K562 (cell line): ENCODE data around the gene MPHOSPH9. TPM values are rescaled to one million over a fixed set of nuclear protein-coding genes. Genes with fewer than 3 reads are reported as not detected.

Experiments
- ATAC-seq: fragments of 200-7000 bp; cut with Tn5 transposase; 3 replicates; pipeline ENCODE4 v1.9.1; 2020; ENCODE audit warnings: moderate library complexity
- BruUV-seq: library from RNA; stranded (reverse); fragments of 400-500 nt; replicated peaks from 2 replicates; lab custom pipeline; 2021; lab: Mats Ljungman, UMichigan
- CTCF ChIA-PET: fragments of 300-600 bp; formaldehyde crosslinking; extraction: SDS; loops from one replicate; lab custom pipeline; 2021; ENCODE audit warnings: low intra/inter-chr PET ratio; lab: Yijun Ruan, JAX
- POLR2A ChIA-PET: fragments of 300-600, 350-650 bp; sonication (Branson Sonifier 250); formaldehyde crosslinking; extraction: SDS; loops from one replicate; lab custom pipeline; 2021; ENCODE audit warnings: antibody characterized with exemption, inconsistent platforms; lab: Yijun Ruan, JAX
- DNase-seq, 4 experiments: peaks; one replicate each; pipeline versions ENCODE4 v3.0.0 to v3.0.0-alpha.2; 2011 to 2018; ENCODE audit warnings: low spot score in 3 of 4, mixed read lengths in 3 of 4; ENCODE audit errors: extremely low read depth in 1 of 4
- FAIRE-seq: peaks from 2 replicates; lab custom pipeline; 2011; peaks lifted over from hg19 to GRCh38; lab: Jason Lieb, UNC
- H2AFZ ChIP-seq: 2 replicates; pipeline ENCODE4 v1.6.0; 2011; ENCODE audit warnings: low read depth, low read length, control low read depth, inconsistent platforms
- H3K27ac ChIP-seq: fragments of 200-600 bp; 3 replicates; pipeline ENCODE4 v1.8.0; 2011; ENCODE audit warnings: low read depth, mild to moderate bottlenecking, control low read depth, inconsistent platforms, low read length, moderate library complexity, mixed read lengths; ENCODE audit errors: extremely low read depth
- H3K27me3 ChIP-seq, 2 experiments: fragments of 300-600 bp in 1 of 2; 2 replicates in 1 of 2; 3 replicates in 1 of 2; pipeline versions ENCODE4 v1.6.0 to v1.8.0; 2011; ENCODE audit warnings: inconsistent platforms in 2 of 2, low read length in 2 of 2, mild to moderate bottlenecking in 1 of 2, mixed read lengths in 1 of 2, moderate library complexity in 1 of 2; ENCODE audit not compliant: control insufficient read depth in 2 of 2, insufficient read depth in 2 of 2
- H3K36me3 ChIP-seq: fragments of 300-600 bp; 3 replicates; pipeline ENCODE4 v1.8.0; 2011; ENCODE audit warnings: mild to moderate bottlenecking, low read length, inconsistent platforms; ENCODE audit not compliant: control insufficient read depth, insufficient read depth
- H3K4me1 ChIP-seq, 2 experiments: fragments of 200-600 bp in 1 of 2; replicated peaks in 1 of 2; 2 replicates in 1 of 2; 3 replicates in 1 of 2; pipeline versions ENCODE4 v1.5.1 to v1.8.0; 2011; ENCODE audit warnings: inconsistent platforms in 2 of 2, low read length in 2 of 2, mild to moderate bottlenecking in 1 of 2, mixed read lengths in 1 of 2, moderate library complexity in 1 of 2; ENCODE audit not compliant: control insufficient read depth in 2 of 2, insufficient read depth in 2 of 2
- H3K4me2 ChIP-seq: 2 replicates; pipeline ENCODE4 v1.6.1; 2011; ENCODE audit warnings: low read length, control low read depth, inconsistent platforms, mixed read lengths; ENCODE audit not compliant: insufficient read depth
- H3K4me3 ChIP-seq: fragments of 200-600 bp; sonication (generic), shearing (Covaris generic); 2 replicates; pipeline ENCODE4 v1.5.1; 2016; ENCODE audit warnings: control low read depth, inconsistent platforms
- H3K79me2 ChIP-seq: fragments of 200-600 bp; 3 replicates; pipeline ENCODE4 v1.8.0; 2011; ENCODE audit warnings: low read length, inconsistent platforms; ENCODE audit not compliant: control insufficient read depth, insufficient read depth
- H3K9ac ChIP-seq, 2 experiments: 2 replicates each; pipeline versions ENCODE4 v1.6.0 to v1.6.1; 2011; ENCODE audit warnings: low read depth in 2 of 2, low read length in 2 of 2, control low read depth in 1 of 2, inconsistent platforms in 1 of 2, mild to moderate bottlenecking in 1 of 2, mixed read lengths in 1 of 2; ENCODE audit not compliant: insufficient read depth in 1 of 2
- H3K9me1 ChIP-seq: one replicate; pipeline ENCODE4 v1.6.0; 2011; ENCODE audit warnings: inconsistent platforms, mild to moderate bottlenecking, low read length, moderate library complexity; ENCODE audit not compliant: control insufficient read depth, insufficient read depth
- H3K9me3 ChIP-seq: replicated peaks from 2 replicates; pipeline ENCODE4 v1.5.1; 2011; ENCODE audit warnings: low read depth, low read length, inconsistent platforms; ENCODE audit not compliant: control insufficient read depth, insufficient read depth
- H4K20me1 ChIP-seq: replicated peaks from 2 replicates; pipeline ENCODE4 v1.6.1; 2011; ENCODE audit warnings: low read length, inconsistent platforms, mixed read lengths; ENCODE audit not compliant: control insufficient read depth, insufficient read depth
- CBFA2T3 ChIP-seq: fragments of 450-650 bp; IDR thresholded peaks from 2 replicates; pipeline ENCODE4 v1.6.1; 2017
- SRSF9 ChIP-seq: fragments of 200-400 bp; formaldehyde crosslinking; IDR thresholded peaks from 2 replicates; pipeline ENCODE4 v1.6.1; 2017; ENCODE audit warnings: low read depth, low read length, borderline replicate concordance
- WGBS: fragments of 100-300 bp; shearing (Covaris generic); methylation state at CpG from one replicate; pipeline ENCODE4 v1.1.6; 2016; ENCODE audit warnings: low coverage, mixed read lengths; ENCODE audit not compliant: insufficient coverage; ENCODE audit errors: missing lambda C conversion rate; 5-methylcytosine and 5-hydroxymethylcytosine counted together
- in situ Hi-C: fragments of 300-500 bp; cut with MboI; formaldehyde crosslinking; loops from 4 replicates; pipeline ENCODE4 v1.15.0; 2018; ENCODE audit warnings: inconsistent platforms, mixed read lengths
- intact Hi-C: fragments of 100-400 bp; cut with micrococcal nuclease; formaldehyde crosslinking; loops from 2 replicates; pipeline ENCODE4 v1.14.2; 2022
- polyA plus RNA-seq, 8 experiments: library from polyadenylated mRNA; depleted of rRNA in 4 of 8; stranded (reverse) in 5 of 8; unstranded in 3 of 8; fragments of >200 nt; fragmentation: Nextera tagmentation in 2 of 8; fragmentation: Illumina TruSeq in 1 of 8; extraction: Ambion mirVana in 2 of 8; extraction: Trizol in 1 of 8; gene quantifications; 2 replicates each; pipeline versions ENCODE4 v1.2.1 to v1.2.3, GENCODE V29; 2011 to 2014; ENCODE audit warnings: inconsistent platforms in 1 of 8, missing spikeins in 1 of 8
- total RNA-seq, 7 experiments: library from RNA; depleted of rRNA in 6 of 7; stranded (reverse); fragments of >200 nt in 6 of 7; fragmentation: Illumina TruSeq in 2 of 7; extraction: Trizol in 2 of 7; gene quantifications; 2 replicates each; pipeline versions ENCODE4 v1.2.1 to v1.2.3, GENCODE V29; 2011 to 2021; ENCODE audit warnings: low replicate concordance in 1 of 7
- TF ChIP-seq, protein P1 (sequence below): sonication (generic); IDR thresholded peaks from 2 replicates; pipeline ENCODE4 v1.6.1; 2016
- TF ChIP-seq, protein P2 (sequence below), 2 experiments: fragments of 450-650 bp in 1 of 2; sonication (generic) in 1 of 2; formaldehyde crosslinking in 1 of 2; IDR thresholded peaks in 1 of 2; conservative IDR thresholded peaks in 1 of 2; 2 replicates each; pipeline versions ENCODE4 v1.6.1 to v1.8.1; 2016 to 2023; ENCODE audit warnings: mild to moderate bottlenecking in 2 of 2, moderate library complexity in 2 of 2, inconsistent platforms in 1 of 2, missing genetic modification reagents in 1 of 2

Gene MPHOSPH9
- total and polyA plus RNA-seq, 9 of the 15 experiments (the other 6 are each of a cell fraction or from before 2014, with no cell fraction given) = 14.2 to 103 (median 54.5) TPM

- DNase-seq (no peak), ATAC-seq (no peak), FAIRE-seq (no peak)
- Histone ChIP-seq H3K79me2 (peaks cover 18% of the 10 kb centered on the region; the same call in 2 of the 3 replicates), H3K4me1 (peaks cover 27 to 30% of the 10 kb centered on the region in 2 experiments; a peak in 4 of 5 replicates), H3K9me3 (no peaks in the 10 kb centered on the region), H3K27ac (no peak overlapping the region), H3K9me1 (peaks cover 5% of the 10 kb centered on the region), H4K20me1 (peaks cover 16% of the 10 kb centered on the region), H3K4me2 (no peak overlapping the region), H3K9ac (no peak overlapping the region), H3K4me3 (no peak overlapping the region), H3K36me3 (0 out of 3 replicates have a peak, but pooled peaks cover 5% of the 10 kb centered on the region), H3K27me3 (no peaks in the 10 kb centered on the region), H2AFZ (no peak overlapping the region)
- intact Hi-C loops = loop anchor here (5.0 to 10.0 kb wide), 3 partner anchors 84 to 163 kb away; partner anchors contain the start of genes ARL6IP4, MPHOSPH9 and MTRFR
- WGBS = 45% methylated on average over 9 of the region's 9 CpGs
- TF ChIP-seq, protein P1, sequence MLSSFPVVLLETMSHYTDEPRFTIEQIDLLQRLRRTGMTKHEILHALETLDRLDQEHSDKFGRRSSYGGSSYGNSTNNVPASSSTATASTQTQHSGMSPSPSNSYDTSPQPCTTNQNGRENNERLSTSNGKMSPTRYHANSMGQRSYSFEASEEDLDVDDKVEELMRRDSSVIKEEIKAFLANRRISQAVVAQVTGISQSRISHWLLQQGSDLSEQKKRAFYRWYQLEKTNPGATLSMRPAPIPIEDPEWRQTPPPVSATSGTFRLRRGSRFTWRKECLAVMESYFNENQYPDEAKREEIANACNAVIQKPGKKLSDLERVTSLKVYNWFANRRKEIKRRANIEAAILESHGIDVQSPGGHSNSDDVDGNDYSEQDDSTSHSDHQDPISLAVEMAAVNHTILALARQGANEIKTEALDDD = peak; percentile 84
- TF ChIP-seq SRSF9 (no peak), CBFA2T3 (peak; percentile 18; the same call in 1 of the 2 replicates)
- TF ChIP-seq, protein P2, sequence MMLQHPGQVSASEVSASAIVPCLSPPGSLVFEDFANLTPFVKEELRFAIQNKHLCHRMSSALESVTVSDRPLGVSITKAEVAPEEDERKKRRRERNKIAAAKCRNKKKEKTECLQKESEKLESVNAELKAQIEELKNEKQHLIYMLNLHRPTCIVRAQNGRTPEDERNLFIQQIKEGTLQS (IDR thresholded peaks at IDR 0.05) = no peak
- TF ChIP-seq, protein P2 (CRISPR knock-in tag; conservative IDR thresholded peaks at IDR 0.05) = no peak
- ChIA-PET POLR2A (interaction anchor here (0.9 to 1.6 kb wide), 2 partner anchors 17 to 173 kb away, joined by 3 to 4 read pairs; partner anchors contain the start of gene OGFOD2), CTCF (no interaction called here)
- in situ Hi-C loops = no loop called here
- no TSS peak for BruUV-seq
Measured at GRCh38 chr12:123148223-123148622, 84.7 kb downstream of the MPHOSPH9 start.
